HepG2 (cell line): ENCODE results near the gene TFAP2D. TPM values are rescaled to one million over a fixed set of nuclear protein-coding genes. Genes with fewer than 3 reads are reported as not detected.
A peak's percentile ranks its signal among the peaks of the same experiment; 100 is the strongest.

Source experiments
- CTCF ChIP-seq: sonication (generic); formaldehyde crosslinking; IDR thresholded peaks from 2 replicates; pipeline ENCODE4 v1.5.0; 2020; ENCODE audit warnings: mild to moderate bottlenecking, missing genetic modification reagents, moderate library complexity
- ELF4 ChIP-seq: sonication (generic); formaldehyde crosslinking; IDR thresholded peaks from 2 replicates; pipeline ENCODE4 v1.5.0; 2020; ENCODE audit warnings: missing genetic modification reagents, mild to moderate bottlenecking, moderate library complexity, borderline replicate concordance
- HMGXB3 ChIP-seq: sonication (generic); formaldehyde crosslinking; IDR thresholded peaks from 2 replicates; pipeline ENCODE4 v1.4.0; 2020; ENCODE audit warnings: missing genetic modification reagents, borderline replicate concordance
- HMGXB4 ChIP-seq, 2 experiments: sonication (generic) in 1 of 2; formaldehyde crosslinking in 1 of 2; IDR thresholded peaks; 2 replicates each; pipeline versions ENCODE4 v1.4.0 to v1.6.1; 2018 to 2020; ENCODE audit warnings: missing genetic modification reagents in 2 of 2, borderline replicate concordance in 1 of 2, low read depth in 1 of 2, mild to moderate bottlenecking in 1 of 2, missing biosample characterization in 1 of 2
- KDM5A ChIP-seq: fragments of 200-600 bp; sonication (generic); IDR thresholded peaks from 2 replicates; pipeline ENCODE4 v1.7.0; 2018; ENCODE audit warnings: antibody characterized with exemption, mild to moderate bottlenecking, low read length, borderline replicate concordance
- MLLT10 ChIP-seq: sonication (generic); formaldehyde crosslinking; IDR thresholded peaks from 2 replicates; pipeline ENCODE4 v1.4.0; 2020; ENCODE audit warnings: missing genetic modification reagents
- NFIC ChIP-seq: IDR thresholded peaks from 2 replicates; pipeline ENCODE4 v1.6.1; 2012; ENCODE audit warnings: mild to moderate bottlenecking, low read length, inconsistent platforms
- RAD21 ChIP-seq: fragments of 450-650 bp; formaldehyde crosslinking; IDR thresholded peaks from 2 replicates; pipeline ENCODE4 v1.5.0; 2020; ENCODE audit warnings: mild to moderate bottlenecking
- SRSF4 ChIP-seq: fragments of 200-400 bp; formaldehyde crosslinking; IDR thresholded peaks from one replicate; pipeline ENCODE4 v1.6.1; 2018; ENCODE audit warnings: mild to moderate bottlenecking, low read depth, low read length, moderate library complexity; ENCODE audit not compliant: poor library complexity, severe bottlenecking
- TEAD3 ChIP-seq: optimal IDR thresholded peaks from 2 replicates; pipeline ENCODE3; 2016; ENCODE audit warnings: borderline replicate concordance
- ZBTB3 ChIP-seq: sonication (generic); formaldehyde crosslinking; IDR thresholded peaks from 2 replicates; pipeline ENCODE4 v1.4.0; 2020; ENCODE audit warnings: low read depth, mild to moderate bottlenecking, moderate library complexity, missing genetic modification reagents, borderline replicate concordance
- ZFP91 ChIP-seq: sonication (generic); formaldehyde crosslinking; IDR thresholded peaks from 2 replicates; pipeline ENCODE4 v1.9.0; 2022; ENCODE audit warnings: missing genetic modification reagents, mild to moderate bottlenecking, borderline replicate concordance
- ZNF776 ChIP-seq: sonication (generic); formaldehyde crosslinking; IDR thresholded peaks from 2 replicates; pipeline ENCODE4 v1.4.0; 2020; ENCODE audit warnings: mild to moderate bottlenecking, missing genetic modification reagents
- polyA plus RNA-seq, 8 experiments: library from polyadenylated mRNA; depleted of rRNA in 3 of 8; stranded (reverse) in 7 of 8; unstranded in 1 of 8; fragments of >200 nt; fragmentation: Illumina TruSeq in 4 of 8; extraction: Trizol in 4 of 8; gene quantifications; 2 replicates each; pipeline versions ENCODE4 v1.2.1 to v1.2.3, GENCODE V29; 2011 to 2016; ENCODE audit warnings: low read depth in 4 of 8, missing spikeins in 1 of 8, mixed read lengths in 1 of 8; ENCODE audit not compliant: insufficient read depth in 1 of 8
- total RNA-seq, 5 experiments: library from RNA; depleted of rRNA; stranded (reverse); fragments of >200 nt; fragmentation: Illumina TruSeq; extraction: Trizol; gene quantifications; 2 replicates each; pipeline ENCODE4 v1.2.3, GENCODE V29; 2016; ENCODE audit warnings: low read depth in 1 of 5

Gene TFAP2D
- total and polyA plus RNA-seq, 2 of the 13 experiments (the other 11 are each of a cell fraction or from before 2014, with no cell fraction given): not detected

DNA sequence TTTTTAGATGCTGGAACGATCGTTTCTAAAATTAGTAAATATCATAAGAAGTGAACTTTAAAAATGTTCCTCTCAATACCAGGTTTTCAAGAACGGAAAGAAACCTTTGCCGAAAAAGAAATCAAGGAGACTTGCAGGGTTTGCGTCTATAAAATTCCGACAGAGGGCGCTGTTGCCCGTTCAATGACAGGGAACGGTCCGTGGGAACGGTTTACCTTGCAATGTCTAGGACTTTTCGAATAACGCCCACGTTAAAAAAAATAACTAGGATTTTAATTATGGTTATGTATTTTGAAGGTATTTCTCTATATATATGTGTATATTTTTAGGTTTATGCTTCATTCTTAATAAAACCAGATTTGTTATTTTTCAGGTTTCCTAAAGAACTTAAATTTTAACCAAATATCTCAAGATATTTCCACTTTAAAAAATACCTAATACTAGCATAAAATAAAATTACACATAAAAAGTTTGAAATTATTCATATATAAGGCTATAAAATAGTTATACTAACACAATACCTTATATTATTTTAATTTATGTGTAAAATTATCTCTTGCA, 102.9 kb downstream of the TFAP2D start (continued):
- TF ChIP-seq TEAD3 (CRISPR knock-in tag) (peak; percentile 63), ELF4 (CRISPR knock-in tag) (no peak), ZNF776 (CRISPR knock-in tag) (no peak), HMGXB3 (CRISPR knock-in tag) (no peak), ZFP91 (no peak), MLLT10 (no peak), CTCF (CRISPR knock-in tag) (peak; percentile 87), HMGXB4 (CRISPR knock-in tag; IDR thresholded peaks at IDR 0.05; ENCODE audit: borderline replicate concordance in 1 of 2, low read depth in 1 of 2) (0 out of 4 replicates have a peak, but pooled peaks of 1 of the 2 experiments have one; percentile 17), ZBTB3 (CRISPR knock-in tag) (no peak), RAD21 (CRISPR knock-in tag) (peak; percentile 76), SRSF4 (no peak), KDM5A (peak; percentile 45; the same call in 1 of the 2 replicates), NFIC (no peak)
- TF ChIP-seq, all 625 proteins: peak for 9
